LNCaP clone FGC (cell line): Measurements from ENCODE around the gene TRMT10C.

Source experiments
- DNase-seq: peaks from one replicate; pipeline ENCODE4 v3.0.0-alpha.2; 2011; ENCODE audit warnings: low read depth
- H3K4me3 ChIP-seq: 2 replicates; pipeline ENCODE4 v1.5.1; 2011; ENCODE audit warnings: mild to moderate bottlenecking, low read depth, low read length, control low read depth
- CTCF ChIP-seq: IDR thresholded peaks from 2 replicates; pipeline ENCODE4 v1.5.1; 2012; ENCODE audit warnings: mild to moderate bottlenecking; ENCODE audit not compliant: control insufficient read depth, insufficient read depth; ENCODE audit errors: extremely low read depth

Gene TRMT10C

GRCh38 chr3:101561630-101562328 is at the start of gene TRMT10C:
TSS of gene TRMT10C (plus strand) at chr3:101561868. CDS start at chr3:101564782, 2,914 bp downstream.
- peak; percentile 83 for DNase-seq
- TF ChIP-seq CTCF: no peak
- peak within 1 kb of the TSS; percentile 98 for H3K4me3 ChIP-seq

GRCh38 chr3:101512396-101512645 is 49.3 kb upstream of the TRMT10C start:
- TF ChIP-seq CTCF: no peak
- peak overlapping the region; percentile 60 for H3K4me3 ChIP-seq
- no peak for DNase-seq

GRCh38 chr3:101512646-101513418 is 48.8 kb upstream of the TRMT10C start, which contains the start of gene SENP7:
TSS of gene SENP7 (minus strand) at chr3:101513212. CDS start at chr3:101513130, 82 bp downstream.
- DNase-seq: no peak
- TF ChIP-seq CTCF: no peak

DNA sequence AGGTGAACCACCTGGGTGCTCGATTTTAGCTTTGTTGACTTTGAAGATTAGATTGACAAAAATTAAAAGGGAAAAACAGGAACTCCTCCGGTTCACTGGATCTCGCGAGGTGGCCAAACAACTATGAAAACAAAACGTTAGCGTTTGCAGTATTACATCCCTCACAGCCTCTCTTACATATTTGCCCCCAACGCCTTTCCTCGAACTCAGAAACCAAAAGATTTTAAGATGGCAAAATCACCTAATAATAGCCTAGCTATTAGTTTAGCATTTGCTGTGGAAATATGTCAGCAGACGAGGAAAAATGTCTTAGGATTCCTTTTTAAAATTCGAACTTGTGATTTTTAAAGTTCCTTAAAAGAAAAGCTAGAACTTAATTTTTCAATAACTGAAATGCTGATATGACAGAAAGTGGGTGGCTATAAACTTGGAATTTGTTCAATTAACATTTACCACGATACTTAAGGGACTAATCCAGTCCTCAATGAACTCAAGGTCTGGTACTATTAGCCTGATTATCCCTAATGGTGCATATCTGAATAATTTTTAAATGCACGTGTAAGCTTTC is 48.2 kb upstream of the TRMT10C start:
- no peak for DNase-seq
- no peak for TF ChIP-seq CTCF
- H3K4me3 ChIP-seq: peak overlapping the region; percentile 60

More at GRCh38 chr3:101512646-101513418, 48.8 kb upstream of the TRMT10C start, which contains the start of gene SENP7:
- peak within 1 kb of the TSS; percentile 60 for H3K4me3 ChIP-seq

DNA sequence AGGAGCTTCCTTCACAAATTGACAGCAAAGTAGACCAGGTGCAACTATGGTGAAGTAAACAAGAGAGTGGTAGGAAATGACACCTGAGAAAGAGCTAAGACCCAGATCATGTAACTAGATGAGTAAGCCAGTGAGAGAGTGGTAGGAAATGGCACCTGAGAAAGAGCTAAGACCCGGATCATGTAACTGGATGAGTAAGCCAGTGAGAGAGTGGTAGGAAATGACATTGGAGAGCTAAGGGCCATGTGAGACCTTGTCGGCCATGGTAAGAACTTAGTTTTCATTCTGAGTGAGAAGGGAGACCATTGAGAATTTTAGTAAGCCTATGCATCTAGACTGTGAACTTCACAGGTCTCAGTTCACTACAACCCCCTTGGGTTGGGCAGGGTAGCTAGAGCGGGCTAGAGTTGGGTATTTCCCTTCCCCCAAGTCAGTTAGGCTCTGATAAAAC is 43.2 kb upstream of the TRMT10C start:
- DNase-seq: no peak
- no peak overlapping the region for H3K4me3 ChIP-seq
- TF ChIP-seq CTCF: no peak

GRCh38 chr3:101519685-101520365 is 41.8 kb upstream of the TRMT10C start:
- no peak for TF ChIP-seq CTCF
- H3K4me3 ChIP-seq: no peak overlapping the region
- no peak for DNase-seq
